ENCODE results near the gene AUTS2.
A peak's percentile ranks its signal among the peaks of the same experiment; 100 is the strongest.

Gene AUTS2

GRCh38 chr7:69799048-69799697 is 200.9 kb downstream of the AUTS2 start:
- no peak for DNase-seq

GRCh38 chr7:69799990-69800389 is 201.7 kb downstream of the AUTS2 start:
- DNase-seq = no peak

- no peak for DNase-seq
These were observed 202.2 kb downstream of the AUTS2 start for GRCh38 chr7:69800495-69800894.

GRCh38 chr7:69801729-69802682 is 203.7 kb downstream of the AUTS2 start:
- DNase-seq = no peak

GRCh38 chr7:69803699-69804516 is 205.6 kb downstream of the AUTS2 start:
- no peak for DNase-seq

GRCh38 chr7:69804962-69805361 is 206.7 kb downstream of the AUTS2 start:
- DNase-seq = no peak

- no peak for DNase-seq
These were observed 210.1 kb downstream of the AUTS2 start for GRCh38 chr7:69808391-69808790.

GRCh38 chr7:69811476-69812308 is 213.4 kb downstream of the AUTS2 start:
- DNase-seq = no peak

GRCh38 chr7:69812756-69813155 is 214.5 kb downstream of the AUTS2 start:
- DNase-seq = no peak

- no peak for DNase-seq
These were observed 215.5 kb downstream of the AUTS2 start for GRCh38 chr7:69813637-69814240.

GRCh38 chr7:69814421-69814962 is 216.2 kb downstream of the AUTS2 start:
- peak; percentile 49 for DNase-seq

- DNase-seq = no peak
These were observed 218.2 kb downstream of the AUTS2 start for GRCh38 chr7:69816501-69816900.

- DNase-seq = peak; percentile 47
These were observed 218.8 kb downstream of the AUTS2 start for GRCh38 chr7:69817121-69817520.

GRCh38 chr7:69817841-69818635 is 219.8 kb downstream of the AUTS2 start:
- no peak for DNase-seq

GRCh38 chr7:69818636-69819332 is 220.5 kb downstream of the AUTS2 start:
- no peak for DNase-seq

GRCh38 chr7:69819333-69819705 is 221.0 kb downstream of the AUTS2 start:
- DNase-seq = no peak

GRCh38 chr7:69820479-69821192 is 222.4 kb downstream of the AUTS2 start:
- no peak for DNase-seq

GRCh38 chr7:69822386-69822785 is 224.1 kb downstream of the AUTS2 start:
- no peak for DNase-seq

- no peak for DNase-seq
These were observed 225.0 kb downstream of the AUTS2 start for GRCh38 chr7:69823151-69823744.

Measured in right hindlimb (tissue), 1 donor.